GM18861 (cell line): ENCODE results near the gene USF2.
"Not testable (repeated sequence)": the region's sequence is repeated elsewhere in the genome, so short reads cannot be mapped to it uniquely, and the experiment has no call there.

Source experiments
- ATAC-seq: cut with Tn5 transposase; IDR thresholded peaks from one replicate; pipeline ENCODE4 v1.9.1; 2021; ENCODE audit not compliant: unreplicated experiment

The USF2 gene

DNA sequence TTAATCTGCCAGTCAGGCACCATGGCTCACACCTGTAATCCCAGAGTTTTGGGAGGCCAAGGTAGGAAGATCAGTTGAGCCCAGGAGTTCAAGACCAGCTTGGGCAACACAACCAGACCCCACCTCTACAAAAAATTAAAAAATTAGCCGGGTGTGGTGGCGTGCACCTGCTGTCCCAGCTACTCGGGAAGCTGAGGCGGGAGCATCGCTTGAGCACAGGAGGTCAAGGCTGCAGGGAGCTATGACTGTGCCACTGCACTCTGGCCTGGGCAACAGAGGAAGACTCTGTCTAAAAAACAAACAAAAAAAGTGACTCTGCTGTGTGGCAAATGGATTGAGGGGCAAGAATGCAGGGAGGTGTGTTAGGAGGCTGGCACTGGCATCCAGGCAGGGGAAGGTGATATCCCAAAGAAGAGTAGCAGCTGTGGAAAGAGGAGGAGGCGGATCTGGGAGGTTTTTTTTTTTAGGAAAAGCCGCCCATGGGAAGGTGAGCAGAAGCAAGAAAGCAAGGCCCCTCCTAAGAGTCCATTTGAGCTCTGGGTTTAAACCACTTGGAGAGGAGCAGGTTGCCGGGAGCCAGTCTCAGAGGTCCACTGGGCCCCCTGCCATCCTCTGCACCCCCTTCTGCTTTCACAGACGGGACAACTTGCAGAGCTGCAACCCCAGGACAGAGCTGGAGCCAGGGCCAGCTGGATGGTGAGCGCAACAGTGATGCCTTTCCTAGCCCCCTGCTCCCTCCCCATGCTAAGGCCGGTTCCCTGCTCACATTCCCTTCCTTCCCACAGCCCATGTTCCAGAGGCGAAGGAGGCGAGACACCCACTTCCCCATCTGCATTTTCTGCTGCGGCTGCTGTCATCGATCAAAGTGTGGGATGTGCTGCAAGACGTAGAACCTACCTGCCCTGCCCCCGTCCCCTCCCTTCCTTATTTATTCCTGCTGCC is 15.7 kb downstream of the USF2 start:
- ATAC-seq = no peak

GRCh38 chr19:35285095-35285449 is 16.3 kb downstream of the USF2 start:
- no peak for ATAC-seq

DNA sequence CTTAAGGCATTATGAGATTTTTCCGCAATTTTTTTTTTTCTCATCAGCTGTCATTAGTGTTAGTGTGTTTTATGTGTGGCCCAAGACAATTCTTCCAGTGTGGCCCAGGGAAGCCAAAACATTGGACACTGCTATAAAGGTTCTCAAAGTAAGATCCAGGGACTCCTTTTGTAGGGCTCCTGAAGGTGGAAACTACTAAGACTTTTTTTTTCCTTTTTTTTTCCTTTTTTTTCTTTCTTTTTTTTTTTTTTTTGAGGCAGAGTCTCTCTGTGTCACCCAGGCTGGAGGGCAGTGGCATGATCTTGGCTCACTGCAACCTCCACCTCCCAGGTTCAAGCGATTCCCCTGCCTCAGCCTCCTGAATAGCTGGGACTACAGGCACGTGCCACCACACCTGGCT is 16.7 kb downstream of the USF2 start:
- ATAC-seq = not testable (repeated sequence)

GRCh38 chr19:35286101-35286500 is 17.3 kb downstream of the USF2 start:
- ATAC-seq = not testable (repeated sequence)

DNA sequence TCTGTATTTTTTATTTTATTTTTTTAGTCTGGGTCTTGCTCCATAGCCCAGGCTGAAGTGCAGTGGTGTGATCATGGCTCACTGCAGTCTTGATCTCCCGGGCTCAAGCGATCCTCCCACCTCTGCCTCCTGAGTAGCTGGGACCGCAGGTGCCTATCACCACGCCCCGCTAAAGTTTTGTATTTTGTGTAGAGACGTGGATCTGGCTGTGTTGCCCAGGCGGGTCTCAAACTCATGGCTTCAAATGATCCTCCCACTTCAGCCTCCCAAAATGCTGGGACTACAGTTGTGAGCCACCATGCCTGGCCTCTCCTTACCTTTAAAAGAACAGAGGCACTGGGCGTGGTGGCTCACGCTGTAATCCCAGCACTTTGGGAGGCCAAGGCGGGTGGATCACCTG is 19.0 kb downstream of the USF2 start:
- no peak for ATAC-seq

GRCh38 chr19:35288331-35288730 is 19.6 kb downstream of the USF2 start:
- ATAC-seq = no peak

- no peak for ATAC-seq
Observed at GRCh38 chr19:35288906-35289305, 20.1 kb downstream of the USF2 start.

DNA sequence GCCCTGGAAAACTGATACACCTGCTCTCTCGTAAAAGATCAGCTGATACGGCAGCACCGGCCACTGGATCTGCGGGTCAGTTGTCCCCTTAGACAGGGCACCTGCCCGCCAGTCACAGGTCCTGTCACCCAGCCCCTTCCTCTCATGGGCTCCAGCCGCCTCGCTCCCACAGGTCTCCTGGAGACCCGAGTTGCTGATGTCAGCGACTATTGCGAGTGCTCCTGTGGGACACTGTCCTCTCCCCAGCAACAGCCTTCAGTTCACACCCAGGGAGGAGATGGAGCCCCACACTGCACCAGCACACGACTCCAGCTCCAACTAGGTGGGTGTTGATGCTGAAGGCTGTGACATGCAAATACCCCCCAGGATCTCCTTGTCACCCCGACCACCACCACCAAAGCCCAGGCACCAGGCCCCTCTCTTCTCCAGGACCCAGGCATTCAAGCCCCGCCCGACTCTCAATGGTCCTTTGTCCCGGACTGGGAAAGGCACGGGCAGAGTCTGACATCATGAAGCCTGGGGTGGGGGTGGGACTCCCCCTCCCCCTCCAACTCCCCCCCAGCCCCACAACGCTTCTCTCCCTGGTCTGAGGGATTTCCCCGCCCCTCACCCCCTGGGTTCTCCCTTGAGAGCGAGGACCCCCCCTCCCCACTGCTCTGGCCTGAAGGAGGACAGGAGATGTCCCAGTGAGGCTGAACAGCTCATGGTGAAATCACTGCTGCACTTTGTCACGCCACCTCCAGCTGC is 21.8 kb downstream of the USF2 start:
- ATAC-seq = no peak

- no peak for ATAC-seq
Observed at GRCh38 chr19:35291259-35291658, 22.5 kb downstream of the USF2 start.

GRCh38 chr19:35291916-35292315 is 23.2 kb downstream of the USF2 start, which contains the start of gene MAG:
MAG (plus strand) TSS chr19:35292161; CDS start chr19:35295409, 3,248 bp downstream.
- no peak for ATAC-seq

- no peak for ATAC-seq
Observed at GRCh38 chr19:35292421-35293362, 23.9 kb downstream of the USF2 start.

- no peak for ATAC-seq
Observed at GRCh38 chr19:35293363-35293739, 24.6 kb downstream of the USF2 start.

- no peak for ATAC-seq
Observed at GRCh38 chr19:35293808-35294207, 25.0 kb downstream of the USF2 start.

- ATAC-seq = no peak
Observed at GRCh38 chr19:35294328-35294727, 25.6 kb downstream of the USF2 start.

- ATAC-seq = no peak
Observed at GRCh38 chr19:35294859-35295791, 26.4 kb downstream of the USF2 start.

- no peak for ATAC-seq
Observed at GRCh38 chr19:35295792-35296462, 27.2 kb downstream of the USF2 start.

- no peak for ATAC-seq
Observed at GRCh38 chr19:35296644-35297514, 28.1 kb downstream of the USF2 start.

GRCh38 chr19:35297515-35297848 is 28.7 kb downstream of the USF2 start:
- ATAC-seq = no peak

DNA sequence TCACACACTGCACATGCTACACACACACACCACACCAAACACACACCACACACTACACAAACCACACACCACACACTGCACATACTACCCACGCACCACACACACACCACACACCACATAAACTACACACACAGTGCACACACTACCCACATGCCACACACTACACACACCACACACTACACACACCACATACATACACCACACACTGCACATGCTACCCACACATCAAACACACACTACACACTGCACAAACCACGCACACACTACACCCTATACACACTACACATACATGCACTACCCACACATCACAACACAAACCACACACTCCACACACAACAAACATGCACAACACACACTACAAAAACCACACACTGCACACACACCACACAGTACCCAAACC is 29.2 kb downstream of the USF2 start:
- ATAC-seq = no peak
